Measurements from ENCODE around the gene AEBP1. TPM values are rescaled to one million over a fixed set of nuclear protein-coding genes. Genes with fewer than 3 reads are reported as not detected.

The AEBP1 gene
- total RNA-seq, 1 experiment from 2014 or later, result not detected

DNA sequence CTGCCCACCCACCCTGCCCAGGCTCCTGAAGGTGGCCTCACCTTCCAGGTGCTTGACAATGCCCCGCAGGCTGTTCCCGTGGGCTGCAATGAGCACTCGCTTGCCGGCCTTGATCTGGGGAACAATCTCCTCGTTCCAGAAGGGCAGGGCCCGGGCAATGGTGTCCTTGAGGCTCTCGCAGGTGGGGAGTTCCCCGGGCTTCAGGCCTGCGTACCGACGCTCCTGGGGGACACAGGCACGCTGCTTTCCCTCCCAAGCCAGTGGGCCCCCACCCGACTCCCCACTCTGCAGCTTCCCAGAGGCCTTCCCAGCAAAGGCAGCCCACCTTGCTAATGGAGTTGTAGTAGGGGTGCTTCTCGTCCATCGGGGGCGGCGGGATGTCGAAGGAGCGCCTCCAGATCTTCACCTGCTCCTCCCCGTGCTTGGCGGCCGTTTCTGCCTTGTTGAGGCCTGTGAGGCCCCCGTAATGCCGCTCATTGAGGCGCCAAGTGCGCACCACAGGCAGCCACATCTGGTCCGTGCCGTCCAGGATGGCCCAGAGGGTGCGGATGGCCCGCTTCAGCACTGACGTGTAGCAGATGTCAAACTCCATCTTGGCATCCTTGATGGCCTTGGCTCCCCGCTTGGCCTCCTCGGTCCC, 39.2 kb upstream of the AEBP1 start:
- Histone ChIP-seq H4K20me1 (ENCODE audit: insufficient read depth, low read depth, low read length) (no peaks in the 10 kb centered on the region), H3K9ac (ENCODE audit: low read length) (peak overlapping the region; percentile 3; the same call in 1 of the 2 replicates), H3K36me3 (ENCODE audit: insufficient read depth, low read length) (peaks cover 30% of the 10 kb centered on the region), H3K9me3 (ENCODE audit: low read length) (no peaks in the 10 kb centered on the region), H3K27me3 (ENCODE audit: low read length) (no peaks in the 10 kb centered on the region), H2AFZ (ENCODE audit: low read length) (no peak overlapping the region), H3K79me2 (ENCODE audit: low read length) (no peaks in the 10 kb centered on the region), H3K4me1 (ENCODE audit: low read length) (peaks cover 28% of the 10 kb centered on the region), H3K4me3 (ENCODE audit: low read length) (no peak overlapping the region), H3K9me2 (replicated peaks; ENCODE audit: insufficient read depth, low read length) (no peaks in the 10 kb centered on the region), H3K4me2 (ENCODE audit: low read depth, low read length, poor library complexity, severe bottlenecking) (no peak overlapping the region), H3K27ac (ENCODE audit: low read length) (peak overlapping the region; percentile 30)
- DNase-seq, result peak; percentile 57

DNA sequence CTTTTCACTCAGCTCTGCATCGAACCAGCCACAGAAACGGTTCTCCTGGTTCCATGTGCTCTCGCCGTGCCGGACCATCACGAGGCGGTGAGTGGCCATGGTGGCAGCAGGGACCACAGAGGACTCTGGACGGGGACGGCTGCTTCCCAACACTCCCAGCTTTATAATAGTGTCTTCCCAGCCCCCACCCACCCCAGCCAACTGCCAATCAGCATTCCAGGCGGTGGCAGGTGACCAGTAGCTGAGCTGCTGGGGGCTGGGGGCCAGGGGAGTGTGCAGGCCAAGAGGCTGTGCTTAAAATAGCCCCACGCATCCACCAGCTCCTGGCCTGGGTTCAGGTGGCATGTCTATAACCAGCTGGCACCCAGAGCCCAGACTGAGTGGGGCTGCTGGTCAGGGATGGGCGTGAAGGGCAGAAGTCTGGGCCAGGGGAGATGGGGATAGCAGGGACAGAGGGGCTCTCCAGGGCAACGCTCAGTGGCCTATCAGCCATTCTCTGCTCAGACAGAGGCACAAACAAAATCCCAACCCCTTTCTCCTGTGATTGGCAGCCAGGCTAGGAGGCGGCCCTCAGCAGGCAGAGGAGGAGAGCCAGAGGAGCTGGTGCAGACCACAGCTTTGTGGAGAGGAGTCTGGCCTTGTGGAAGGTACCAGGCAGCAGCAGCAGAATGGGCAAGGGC, 38.6 kb upstream of the AEBP1 start, which contains the start of gene PGAM2:
Gene PGAM2, minus strand, starts transcription at position 137 of the 680 bp plus-strand sequence. Its CDS starts 38 bp downstream, at position 99.
- Histone ChIP-seq H3K4me1 (ENCODE audit: low read length) (peaks cover 22% of the 10 kb centered on the region), H3K4me3 (ENCODE audit: low read length) (no peak within 1 kb of the TSS), H3K27ac (ENCODE audit: low read length) (peak within 1 kb of the TSS; percentile 30), H3K36me3 (ENCODE audit: insufficient read depth, low read length) (peaks cover 24% of the 10 kb centered on the region), H3K27me3 (ENCODE audit: low read length) (no peaks in the 10 kb centered on the region), H3K9me3 (ENCODE audit: low read length) (no peaks in the 10 kb centered on the region), H3K9me2 (replicated peaks; ENCODE audit: insufficient read depth, low read length) (no peaks in the 10 kb centered on the region), H3K79me2 (ENCODE audit: low read length) (no peaks in the 10 kb centered on the region), H3K9ac (ENCODE audit: low read length) (peak within 1 kb of the TSS; percentile 27; the same call in 1 of the 2 replicates), H4K20me1 (ENCODE audit: insufficient read depth, low read depth, low read length) (no peaks in the 10 kb centered on the region), H2AFZ (ENCODE audit: low read length) (no peak within 1 kb of the TSS), H3K4me2 (ENCODE audit: low read depth, low read length, poor library complexity, severe bottlenecking) (no peak within 1 kb of the TSS)
- DNase-seq, result peak; percentile 77

DNA sequence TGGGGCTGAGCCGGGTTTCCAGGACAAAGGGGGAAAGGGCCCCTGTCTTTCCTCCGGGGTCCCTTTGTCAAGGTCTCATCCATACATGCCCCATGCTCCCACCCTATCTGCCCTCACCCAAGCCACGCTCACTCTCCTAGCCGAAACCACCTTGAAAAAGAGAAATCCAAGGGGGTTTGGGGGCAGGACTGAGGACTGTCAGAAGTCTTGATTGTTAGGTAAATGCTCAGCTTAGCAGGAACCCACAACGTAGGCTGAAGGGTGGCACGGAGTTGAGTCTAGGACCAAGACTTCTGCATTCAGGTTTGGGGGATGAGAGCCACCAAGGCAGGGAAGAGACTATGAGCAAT, 38.1 kb upstream of the AEBP1 start:
- peak; percentile 50 for DNase-seq
- Histone ChIP-seq H3K9ac (ENCODE audit: low read length) (no peak overlapping the region), H3K27me3 (ENCODE audit: low read length) (no peaks in the 10 kb centered on the region), H3K36me3 (ENCODE audit: insufficient read depth, low read length) (peaks cover 18% of the 10 kb centered on the region), H3K27ac (ENCODE audit: low read length) (peak overlapping the region; percentile 30), H3K9me2 (replicated peaks; ENCODE audit: insufficient read depth, low read length) (no peaks in the 10 kb centered on the region), H3K9me3 (ENCODE audit: low read length) (no peaks in the 10 kb centered on the region), H3K4me2 (ENCODE audit: low read depth, low read length, poor library complexity, severe bottlenecking) (no peak overlapping the region), H2AFZ (ENCODE audit: low read length) (no peak overlapping the region), H3K4me1 (ENCODE audit: low read length) (peaks cover 27% of the 10 kb centered on the region), H3K4me3 (ENCODE audit: low read length) (no peak overlapping the region), H4K20me1 (ENCODE audit: insufficient read depth, low read depth, low read length) (no peaks in the 10 kb centered on the region), H3K79me2 (ENCODE audit: low read length) (no peaks in the 10 kb centered on the region)

DNA sequence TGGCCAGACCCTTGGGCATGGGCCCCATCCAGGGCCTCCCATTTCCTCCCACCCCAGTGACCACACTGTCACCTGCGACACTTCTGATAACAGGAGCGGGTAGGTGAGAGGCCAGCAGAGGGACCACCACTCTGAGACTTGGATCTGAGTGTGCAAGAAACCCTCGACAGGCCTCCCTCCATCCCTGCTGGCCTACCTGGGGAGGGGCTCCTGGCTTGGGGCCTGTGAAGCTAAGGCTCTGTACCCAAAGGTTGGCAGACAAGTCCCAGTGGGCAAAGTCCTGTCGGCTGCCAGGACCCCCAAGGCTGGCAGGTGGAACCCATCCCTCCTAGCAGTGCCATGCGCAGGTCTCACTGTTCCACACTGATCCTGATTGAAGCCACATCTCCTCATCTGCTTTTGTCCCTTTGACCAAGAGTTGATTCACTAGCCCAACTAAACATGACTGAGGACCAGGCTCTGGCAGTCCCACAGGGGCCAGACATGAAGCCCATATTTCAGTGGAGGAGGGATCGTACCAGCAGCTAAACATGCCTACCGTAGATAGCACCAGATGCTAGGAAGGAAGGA, 37.6 kb upstream of the AEBP1 start:
- no peaks in the 10 kb centered on the region for H3K27me3 ChIP-seq (ENCODE audit: low read length)
- H2AFZ ChIP-seq (ENCODE audit: low read length), result no peak overlapping the region
- H3K9ac ChIP-seq (ENCODE audit: low read length), result no peak overlapping the region
- H3K27ac ChIP-seq (ENCODE audit: low read length), result peak overlapping the region; percentile 30
- no peaks in the 10 kb centered on the region for H3K79me2 ChIP-seq (ENCODE audit: low read length)
- H3K9me2 ChIP-seq (replicated peaks; ENCODE audit: insufficient read depth, low read length), result no peaks in the 10 kb centered on the region
- H4K20me1 ChIP-seq (ENCODE audit: insufficient read depth, low read depth, low read length), result no peaks in the 10 kb centered on the region
- H3K4me2 ChIP-seq (ENCODE audit: low read depth, low read length, poor library complexity, severe bottlenecking), result no peak overlapping the region
- peaks cover 32% of the 10 kb centered on the region for H3K4me1 ChIP-seq (ENCODE audit: low read length)
- peak; percentile 60 for DNase-seq
- no peaks in the 10 kb centered on the region for H3K9me3 ChIP-seq (ENCODE audit: low read length)
- H3K36me3 ChIP-seq (ENCODE audit: insufficient read depth, low read length), result peaks cover 14% of the 10 kb centered on the region
- no peak overlapping the region for H3K4me3 ChIP-seq (ENCODE audit: low read length)

- Histone ChIP-seq H3K79me2 (ENCODE audit: low read length) (no peaks in the 10 kb centered on the region), H3K4me3 (ENCODE audit: low read length) (no peak overlapping the region), H3K27me3 (ENCODE audit: low read length) (no peaks in the 10 kb centered on the region), H3K4me1 (ENCODE audit: low read length) (peaks cover 39% of the 10 kb centered on the region), H3K9me3 (ENCODE audit: low read length) (no peaks in the 10 kb centered on the region), H4K20me1 (ENCODE audit: insufficient read depth, low read depth, low read length) (no peaks in the 10 kb centered on the region), H3K9ac (ENCODE audit: low read length) (no peak overlapping the region), H3K36me3 (ENCODE audit: insufficient read depth, low read length) (peaks cover 6% of the 10 kb centered on the region; the same call in 1 of the 2 replicates), H2AFZ (ENCODE audit: low read length) (no peak overlapping the region), H3K9me2 (replicated peaks; ENCODE audit: insufficient read depth, low read length) (no peaks in the 10 kb centered on the region), H3K4me2 (ENCODE audit: low read depth, low read length, poor library complexity, severe bottlenecking) (no peak overlapping the region), H3K27ac (ENCODE audit: low read length) (peak overlapping the region; percentile 30)
- peak; percentile 63 for DNase-seq
Observed at GRCh38 chr7:44067064-44067951, 36.8 kb upstream of the AEBP1 start.

- peak; percentile 53 for DNase-seq
- no peak overlapping the region for H2AFZ ChIP-seq (ENCODE audit: low read length)
- H4K20me1 ChIP-seq (ENCODE audit: insufficient read depth, low read depth, low read length), result no peaks in the 10 kb centered on the region
- H3K27me3 ChIP-seq (ENCODE audit: low read length), result no peaks in the 10 kb centered on the region
- H3K4me1 ChIP-seq (ENCODE audit: low read length), result peaks cover 47% of the 10 kb centered on the region
- no peaks in the 10 kb centered on the region for H3K9me3 ChIP-seq (ENCODE audit: low read length)
- H3K27ac ChIP-seq (ENCODE audit: low read length), result peak overlapping the region; percentile 65
- H3K79me2 ChIP-seq (ENCODE audit: low read length), result no peaks in the 10 kb centered on the region
- no peak overlapping the region for H3K4me3 ChIP-seq (ENCODE audit: low read length)
- no peak overlapping the region for H3K4me2 ChIP-seq (ENCODE audit: low read depth, low read length, poor library complexity, severe bottlenecking)
- no peaks in the 10 kb centered on the region for H3K9me2 ChIP-seq (replicated peaks; ENCODE audit: insufficient read depth, low read length)
- H3K9ac ChIP-seq (ENCODE audit: low read length), result no peak overlapping the region
- H3K36me3 ChIP-seq (ENCODE audit: insufficient read depth, low read length), result no peaks in the 10 kb centered on the region
Observed at GRCh38 chr7:44068054-44068453, 36.1 kb upstream of the AEBP1 start.

- no peak overlapping the region for H3K4me3 ChIP-seq (ENCODE audit: low read length)
- peaks cover 36% of the 10 kb centered on the region for H3K4me1 ChIP-seq (ENCODE audit: low read length)
- DNase-seq, result no peak
- H2AFZ ChIP-seq (ENCODE audit: low read length), result no peak overlapping the region
- no peaks in the 10 kb centered on the region for H3K9me2 ChIP-seq (replicated peaks; ENCODE audit: insufficient read depth, low read length)
- H3K9ac ChIP-seq (ENCODE audit: low read length), result no peak overlapping the region
- H3K27ac ChIP-seq (ENCODE audit: low read length), result peak overlapping the region; percentile 77
- H3K4me2 ChIP-seq (ENCODE audit: low read depth, low read length, poor library complexity, severe bottlenecking), result no peak overlapping the region
- no peaks in the 10 kb centered on the region for H3K79me2 ChIP-seq (ENCODE audit: low read length)
- no peaks in the 10 kb centered on the region for H3K9me3 ChIP-seq (ENCODE audit: low read length)
- H3K36me3 ChIP-seq (ENCODE audit: insufficient read depth, low read length), result peaks cover 4% of the 10 kb centered on the region; the same call in 1 of the 2 replicates
- H4K20me1 ChIP-seq (ENCODE audit: insufficient read depth, low read depth, low read length), result no peaks in the 10 kb centered on the region
- no peaks in the 10 kb centered on the region for H3K27me3 ChIP-seq (ENCODE audit: low read length)
Observed at GRCh38 chr7:44071726-44072363, 32.3 kb upstream of the AEBP1 start.

All from Karpas-422 (cell line).